ENCODE data around the gene CKS1B. TPM values are rescaled to one million over a fixed set of nuclear protein-coding genes. Genes with fewer than 3 reads are reported as not detected.
A peak's percentile ranks its signal among the peaks of the same experiment; 100 is the strongest.

Gene CKS1B
- polyA plus RNA-seq, 2 of the 4 experiments (the other 2 are of a cell fraction): 356 to 725 TPM

DNA sequence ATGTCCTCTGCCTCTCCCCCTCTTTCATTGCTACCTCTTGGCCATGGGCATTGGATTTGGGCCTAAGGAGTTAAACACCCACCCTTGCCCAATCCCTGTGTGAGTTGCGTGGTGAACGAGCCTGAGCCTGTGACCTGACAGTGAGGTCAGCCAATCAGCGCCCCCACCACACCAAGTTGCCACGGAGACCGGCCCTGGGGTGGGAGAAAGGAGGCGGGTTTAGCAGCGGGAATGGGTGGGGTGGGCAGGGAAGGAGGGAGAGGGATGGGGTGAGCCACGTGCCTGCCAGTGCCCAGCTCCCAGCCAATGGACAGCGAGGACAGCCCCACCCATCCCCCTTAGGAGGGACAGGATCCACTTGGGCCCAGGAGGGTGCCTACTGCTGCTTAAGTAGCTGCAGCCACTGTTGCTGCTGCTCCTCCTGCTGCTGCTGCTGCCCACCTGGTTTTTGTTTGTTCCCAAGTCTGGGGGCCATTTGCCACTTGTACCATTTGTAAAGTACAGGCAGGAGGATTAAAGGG, 37.6 kb downstream of the CKS1B start:
- WGBS (ENCODE audit: missing lambda C conversion rate): 22% methylated on average over 5 of the region's 9 CpGs
- FAIRE-seq: no peak

DNA sequence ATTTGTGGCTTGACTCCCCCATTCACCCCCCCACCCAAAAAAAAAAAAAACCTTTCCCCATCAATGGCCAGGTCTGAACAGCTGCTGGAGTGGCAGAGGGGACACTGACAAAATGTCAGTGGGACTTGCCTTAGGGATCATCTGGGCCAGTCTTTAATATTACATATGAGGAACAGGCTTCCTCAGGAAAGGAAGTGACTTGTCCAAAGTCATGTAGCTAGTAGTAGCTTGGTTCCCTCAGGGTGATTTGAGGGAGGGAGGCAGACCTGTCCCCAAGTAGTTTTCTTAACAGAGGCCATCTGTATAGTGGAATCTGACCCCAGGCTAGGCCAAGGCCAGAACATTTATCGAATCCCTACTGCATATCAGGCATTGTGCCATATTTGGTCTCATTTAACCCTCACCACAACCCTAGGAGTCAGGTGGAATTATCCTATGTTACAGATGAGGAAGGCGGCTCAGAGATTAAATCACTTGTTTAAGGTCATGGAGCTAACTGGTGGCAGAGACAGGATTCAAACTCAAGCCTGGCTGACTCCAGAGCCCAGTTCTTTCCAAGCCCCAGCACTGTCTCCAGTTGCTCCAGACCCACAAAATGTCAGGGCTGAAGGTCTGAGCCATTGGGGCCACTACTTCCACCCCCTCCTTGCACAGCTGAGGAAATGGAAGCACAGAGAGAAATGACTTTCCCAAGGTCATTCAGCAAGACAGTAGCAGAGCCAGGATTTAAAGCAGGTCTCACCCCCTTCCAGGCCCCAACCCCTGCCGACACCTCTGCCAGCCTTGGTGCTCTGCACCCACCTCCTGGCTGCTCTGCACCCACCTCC, 38.5 kb downstream of the CKS1B start:
- TF ChIP-seq, protein P1, sequence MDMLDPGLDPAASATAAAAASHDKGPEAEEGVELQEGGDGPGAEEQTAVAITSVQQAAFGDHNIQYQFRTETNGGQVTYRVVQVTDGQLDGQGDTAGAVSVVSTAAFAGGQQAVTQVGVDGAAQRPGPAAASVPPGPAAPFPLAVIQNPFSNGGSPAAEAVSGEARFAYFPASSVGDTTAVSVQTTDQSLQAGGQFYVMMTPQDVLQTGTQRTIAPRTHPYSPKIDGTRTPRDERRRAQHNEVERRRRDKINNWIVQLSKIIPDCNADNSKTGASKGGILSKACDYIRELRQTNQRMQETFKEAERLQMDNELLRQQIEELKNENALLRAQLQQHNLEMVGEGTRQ (IDR thresholded peaks at IDR 0.05): no peak
- TF ChIP-seq, protein P2, sequence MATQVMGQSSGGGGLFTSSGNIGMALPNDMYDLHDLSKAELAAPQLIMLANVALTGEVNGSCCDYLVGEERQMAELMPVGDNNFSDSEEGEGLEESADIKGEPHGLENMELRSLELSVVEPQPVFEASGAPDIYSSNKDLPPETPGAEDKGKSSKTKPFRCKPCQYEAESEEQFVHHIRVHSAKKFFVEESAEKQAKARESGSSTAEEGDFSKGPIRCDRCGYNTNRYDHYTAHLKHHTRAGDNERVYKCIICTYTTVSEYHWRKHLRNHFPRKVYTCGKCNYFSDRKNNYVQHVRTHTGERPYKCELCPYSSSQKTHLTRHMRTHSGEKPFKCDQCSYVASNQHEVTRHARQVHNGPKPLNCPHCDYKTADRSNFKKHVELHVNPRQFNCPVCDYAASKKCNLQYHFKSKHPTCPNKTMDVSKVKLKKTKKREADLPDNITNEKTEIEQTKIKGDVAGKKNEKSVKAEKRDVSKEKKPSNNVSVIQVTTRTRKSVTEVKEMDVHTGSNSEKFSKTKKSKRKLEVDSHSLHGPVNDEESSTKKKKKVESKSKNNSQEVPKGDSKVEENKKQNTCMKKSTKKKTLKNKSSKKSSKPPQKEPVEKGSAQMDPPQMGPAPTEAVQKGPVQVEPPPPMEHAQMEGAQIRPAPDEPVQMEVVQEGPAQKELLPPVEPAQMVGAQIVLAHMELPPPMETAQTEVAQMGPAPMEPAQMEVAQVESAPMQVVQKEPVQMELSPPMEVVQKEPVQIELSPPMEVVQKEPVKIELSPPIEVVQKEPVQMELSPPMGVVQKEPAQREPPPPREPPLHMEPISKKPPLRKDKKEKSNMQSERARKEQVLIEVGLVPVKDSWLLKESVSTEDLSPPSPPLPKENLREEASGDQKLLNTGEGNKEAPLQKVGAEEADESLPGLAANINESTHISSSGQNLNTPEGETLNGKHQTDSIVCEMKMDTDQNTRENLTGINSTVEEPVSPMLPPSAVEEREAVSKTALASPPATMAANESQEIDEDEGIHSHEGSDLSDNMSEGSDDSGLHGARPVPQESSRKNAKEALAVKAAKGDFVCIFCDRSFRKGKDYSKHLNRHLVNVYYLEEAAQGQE (IDR thresholded peaks at IDR 0.05): peak; percentile 40; the same call in 1 of the 2 replicates
- Histone ChIP-seq H3K27ac (peak overlapping the region; percentile 67 to 100; a peak in 5 of 6 replicates), H3K4me1 (peaks cover 88% of the 10 kb centered on the region), H3K4me2 (peak overlapping the region; percentile 59), H3K9me3 (no peaks in the 10 kb centered on the region), H3K4me3 (no peak overlapping the region)
- WGBS (ENCODE audit: missing lambda C conversion rate): 82% methylated on average over 3 of the region's 3 CpGs
- ChIA-PET POLR2A (interaction anchor here (0.6 to 0.7 kb wide), 2 partner anchors 35 to 174 kb away, joined by 11 to 12 read pairs; no protein-coding TSS in a partner anchor), CTCF (no interaction called here)
- ATAC-seq (no peak), DNase-seq (ENCODE audit: low read depth in 1 of 2, low spot score in 1 of 2) (no peak), FAIRE-seq (peak; percentile 13)

More for the DNA sequence above, 37.6 kb downstream of the CKS1B start:
- Histone ChIP-seq H3K9me3 (no peaks in the 10 kb centered on the region), H3K4me1 (peaks cover 93% of the 10 kb centered on the region), H3K4me2 (peak overlapping the region; percentile 59), H3K4me3 (no peak overlapping the region), H3K27ac (peak overlapping the region; percentile 67 to 100)
- DNase-seq (ENCODE audit: low read depth in 1 of 2, low spot score in 1 of 2) (peak in 1 of 2 experiments; percentile 86), ATAC-seq (peak in 1 of 2 experiments; percentile 59; a peak in 3 of 6 replicates)
- CTCF ChIA-PET: no interaction called here
- POLR2A ChIA-PET: interaction anchor here (0.6 kb wide), 1 partner anchor 10 kb away, joined by 4 read pairs; the partner anchor contains the start of gene ZBTB7B
- TF ChIP-seq, protein P1 (IDR thresholded peaks at IDR 0.05): peak; percentile 60
- TF ChIP-seq, protein P3, sequence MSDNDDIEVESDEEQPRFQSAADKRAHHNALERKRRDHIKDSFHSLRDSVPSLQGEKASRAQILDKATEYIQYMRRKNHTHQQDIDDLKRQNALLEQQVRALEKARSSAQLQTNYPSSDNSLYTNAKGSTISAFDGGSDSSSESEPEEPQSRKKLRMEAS (IDR thresholded peaks at IDR 0.05): peak; percentile 58
- TF ChIP-seq MAZ (IDR thresholded peaks at IDR 0.05; ENCODE audit: borderline replicate concordance, low read depth, low read length): no peak
- TF ChIP-seq CHD4 (IDR thresholded peaks at IDR 0.05; ENCODE audit: borderline replicate concordance): no peak
- TF ChIP-seq, protein P4, sequence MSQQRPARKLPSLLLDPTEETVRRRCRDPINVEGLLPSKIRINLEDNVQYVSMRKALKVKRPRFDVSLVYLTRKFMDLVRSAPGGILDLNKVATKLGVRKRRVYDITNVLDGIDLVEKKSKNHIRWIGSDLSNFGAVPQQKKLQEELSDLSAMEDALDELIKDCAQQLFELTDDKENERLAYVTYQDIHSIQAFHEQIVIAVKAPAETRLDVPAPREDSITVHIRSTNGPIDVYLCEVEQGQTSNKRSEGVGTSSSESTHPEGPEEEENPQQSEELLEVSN (IDR thresholded peaks at IDR 0.05; ENCODE audit: borderline replicate concordance, low read depth): 0 out of 2 replicates have a peak, but pooled peaks have one; percentile 43

DNA sequence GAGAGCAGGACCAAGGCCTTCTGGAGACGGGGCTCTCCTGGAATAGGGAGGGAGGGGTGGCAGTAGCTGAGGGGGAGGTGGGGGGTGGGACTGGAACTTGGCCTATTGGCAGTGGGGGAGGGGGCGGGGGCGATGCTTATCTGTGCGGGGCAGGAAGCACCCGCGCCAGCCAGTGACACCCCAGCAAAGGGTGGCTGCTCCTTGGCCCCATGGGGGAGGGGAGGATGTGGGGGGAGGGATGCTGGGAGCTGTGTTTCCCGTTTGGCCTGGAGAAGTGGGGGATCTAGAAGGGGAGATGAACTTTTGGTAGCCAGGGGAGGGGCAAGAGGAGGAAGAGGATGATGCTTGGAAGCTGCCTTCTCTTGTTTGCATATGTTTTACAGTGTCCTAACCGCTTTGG, 39.2 kb downstream of the CKS1B start:
- TF ChIP-seq HDAC2 (IDR thresholded peaks at IDR 0.05) (no peak), NPAS2 (CRISPR knock-in tag; IDR thresholded peaks at IDR 0.05; ENCODE audit: borderline replicate concordance) (no peak), CBX2 (IDR thresholded peaks at IDR 0.05; ENCODE audit: borderline replicate concordance, low read depth) (no peak), RFX5 (IDR thresholded peaks at IDR 0.05) (no peak), CBX8 (IDR thresholded peaks at IDR 0.05) (no peak)
- no peak overlapping the region for H3K4me3 ChIP-seq
- DNase-seq (ENCODE audit: low read depth in 1 of 2, low spot score in 1 of 2): no peak
- ChIA-PET POLR2A (no interaction called here), CTCF (no interaction called here)
- 54% methylated on average over 2 of the region's 8 CpGs for WGBS (ENCODE audit: missing lambda C conversion rate)
- peak overlapping the region; percentile 59; the same call in 2 of the 3 replicates for H3K4me2 ChIP-seq
- FAIRE-seq: no peak
- peak overlapping the region; percentile 67 to 100; a peak in 4 of 6 replicates for H3K27ac ChIP-seq
- no peak for ATAC-seq
- H3K4me1 ChIP-seq: peaks cover 88% of the 10 kb centered on the region
- H3K9me3 ChIP-seq: no peaks in the 10 kb centered on the region
